ENCODE measurements around the gene UST.

DNA sequence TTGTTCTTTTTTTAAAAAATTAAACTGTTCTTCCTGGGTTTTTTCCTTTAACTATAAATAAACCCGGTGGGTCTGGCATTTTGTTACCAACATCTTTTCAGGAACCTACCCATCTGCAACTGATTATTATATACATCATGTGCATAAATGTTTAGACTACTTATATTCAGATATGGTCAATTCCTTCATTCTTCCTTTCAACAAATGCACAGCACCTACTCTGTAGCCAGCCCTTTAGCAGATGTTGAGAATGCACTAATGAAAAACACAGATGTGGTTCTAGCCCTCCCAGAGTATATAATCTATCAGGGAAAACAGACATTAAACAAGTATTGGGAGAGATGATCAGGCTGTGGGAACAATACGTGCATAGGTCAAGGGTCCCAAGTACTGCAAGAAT, 237.1 kb downstream of the UST start:
- no peak for TF ChIP-seq EZH2 (IDR thresholded peaks at IDR 0.05; ENCODE audit: borderline replicate concordance, low read length)
- TF ChIP-seq, protein P1, sequence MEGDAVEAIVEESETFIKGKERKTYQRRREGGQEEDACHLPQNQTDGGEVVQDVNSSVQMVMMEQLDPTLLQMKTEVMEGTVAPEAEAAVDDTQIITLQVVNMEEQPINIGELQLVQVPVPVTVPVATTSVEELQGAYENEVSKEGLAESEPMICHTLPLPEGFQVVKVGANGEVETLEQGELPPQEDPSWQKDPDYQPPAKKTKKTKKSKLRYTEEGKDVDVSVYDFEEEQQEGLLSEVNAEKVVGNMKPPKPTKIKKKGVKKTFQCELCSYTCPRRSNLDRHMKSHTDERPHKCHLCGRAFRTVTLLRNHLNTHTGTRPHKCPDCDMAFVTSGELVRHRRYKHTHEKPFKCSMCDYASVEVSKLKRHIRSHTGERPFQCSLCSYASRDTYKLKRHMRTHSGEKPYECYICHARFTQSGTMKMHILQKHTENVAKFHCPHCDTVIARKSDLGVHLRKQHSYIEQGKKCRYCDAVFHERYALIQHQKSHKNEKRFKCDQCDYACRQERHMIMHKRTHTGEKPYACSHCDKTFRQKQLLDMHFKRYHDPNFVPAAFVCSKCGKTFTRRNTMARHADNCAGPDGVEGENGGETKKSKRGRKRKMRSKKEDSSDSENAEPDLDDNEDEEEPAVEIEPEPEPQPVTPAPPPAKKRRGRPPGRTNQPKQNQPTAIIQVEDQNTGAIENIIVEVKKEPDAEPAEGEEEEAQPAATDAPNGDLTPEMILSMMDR (conservative IDR thresholded peaks at IDR 0.05 in 1 of 2, IDR thresholded peaks at IDR 0.05 in 1 of 2; ENCODE audit: extremely low read depth in 1 of 2, insufficient read depth in 1 of 2, low read depth in 1 of 2, low read length in 2 of 2): no peak

Measured in mammary epithelial cell (primary cell).